ENCODE results near the gene CD2AP.
"Not testable (repeated sequence)": the region's sequence is repeated elsewhere in the genome, so short reads cannot be mapped to it uniquely, and the experiment has no call there.

DNA sequence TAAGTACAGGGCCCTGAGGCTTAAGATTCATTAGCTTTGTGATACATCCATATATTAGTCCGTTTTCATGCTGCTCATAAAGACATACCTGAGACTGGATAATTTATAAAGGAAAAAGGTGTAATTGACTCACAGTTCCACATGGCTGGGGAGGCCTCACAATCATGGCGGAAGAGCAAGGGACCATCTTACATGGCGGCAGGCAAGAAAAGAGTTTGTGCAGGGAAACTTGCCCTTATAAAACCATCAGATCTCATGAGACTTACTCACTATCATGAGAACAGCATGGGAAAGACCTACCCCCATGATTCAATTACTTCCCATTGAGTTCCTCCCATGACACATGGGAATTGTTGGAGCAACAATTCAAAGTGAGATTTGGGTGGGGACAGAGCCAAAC, 32.6 kb upstream of the CD2AP start:
- TF ChIP-seq, protein P1, sequence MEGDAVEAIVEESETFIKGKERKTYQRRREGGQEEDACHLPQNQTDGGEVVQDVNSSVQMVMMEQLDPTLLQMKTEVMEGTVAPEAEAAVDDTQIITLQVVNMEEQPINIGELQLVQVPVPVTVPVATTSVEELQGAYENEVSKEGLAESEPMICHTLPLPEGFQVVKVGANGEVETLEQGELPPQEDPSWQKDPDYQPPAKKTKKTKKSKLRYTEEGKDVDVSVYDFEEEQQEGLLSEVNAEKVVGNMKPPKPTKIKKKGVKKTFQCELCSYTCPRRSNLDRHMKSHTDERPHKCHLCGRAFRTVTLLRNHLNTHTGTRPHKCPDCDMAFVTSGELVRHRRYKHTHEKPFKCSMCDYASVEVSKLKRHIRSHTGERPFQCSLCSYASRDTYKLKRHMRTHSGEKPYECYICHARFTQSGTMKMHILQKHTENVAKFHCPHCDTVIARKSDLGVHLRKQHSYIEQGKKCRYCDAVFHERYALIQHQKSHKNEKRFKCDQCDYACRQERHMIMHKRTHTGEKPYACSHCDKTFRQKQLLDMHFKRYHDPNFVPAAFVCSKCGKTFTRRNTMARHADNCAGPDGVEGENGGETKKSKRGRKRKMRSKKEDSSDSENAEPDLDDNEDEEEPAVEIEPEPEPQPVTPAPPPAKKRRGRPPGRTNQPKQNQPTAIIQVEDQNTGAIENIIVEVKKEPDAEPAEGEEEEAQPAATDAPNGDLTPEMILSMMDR (IDR thresholded peaks at IDR 0.05): not testable (repeated sequence)
- not testable (repeated sequence) for TF ChIP-seq EZH2 (IDR thresholded peaks at IDR 0.05; ENCODE audit: borderline replicate concordance, insufficient read depth, low read depth, low read length, poor library complexity, severe bottlenecking)

Data from B cell (primary cell).